IMR-90 (cell line): ENCODE measurements around the gene NINJ2. TPM values are rescaled to one million over a fixed set of nuclear protein-coding genes. Genes with fewer than 3 reads are reported as not detected.
A peak's percentile ranks its signal among the peaks of the same experiment; 100 is the strongest.

Experiments
- ATAC-seq: fragments of 200-7000 bp; cut with Tn5 transposase; 2 replicates; pipeline ENCODE4 v1.9.1; 2020; ENCODE audit warnings: low read depth, mild to moderate bottlenecking, moderate library complexity
- BruUV-seq: library from RNA; stranded (reverse); fragments of 400-500 nt; replicated peaks from 2 replicates; lab custom pipeline; 2021; lab: Mats Ljungman, UMichigan
- CTCF ChIA-PET: fragments of 300-600 bp; formaldehyde crosslinking; extraction: SDS; loops from one replicate; lab custom pipeline; 2021; ENCODE audit warnings: antibody characterized with exemption; lab: Yijun Ruan, JAX
- POLR2A ChIA-PET: fragments of 300-600 bp; sonication (Branson Sonifier 250); formaldehyde crosslinking; loops from one replicate; lab custom pipeline; 2022; ENCODE audit warnings: antibody characterized with exemption; ENCODE audit not compliant: unreplicated experiment; lab: Charles Lee
- DNase-seq: peaks from one replicate; pipeline ENCODE4 v3.0.0; 2013
- H2AFZ ChIP-seq: replicated peaks from 2 replicates; pipeline ENCODE3; 2013; ENCODE audit warnings: low read length, mild to moderate bottlenecking; ENCODE audit not compliant: poor library complexity
- H2AK5ac ChIP-seq: 2 replicates; pipeline ENCODE4 v1.6.1; 2013; ENCODE audit warnings: low read depth, low read length, inconsistent platforms
- H2AK9ac ChIP-seq: replicated peaks from 2 replicates; pipeline ENCODE3; 2013; ENCODE audit warnings: mild to moderate bottlenecking, low read depth, low read length, moderate library complexity; ENCODE audit not compliant: poor library complexity
- H2BK120ac ChIP-seq: 2 replicates; pipeline ENCODE4 v1.6.1; 2013; ENCODE audit warnings: low read depth, low read length, inconsistent platforms
- H2BK15ac ChIP-seq: 3 replicates; pipeline ENCODE4 v1.6.1; 2013; ENCODE audit warnings: low read depth, low read length, inconsistent platforms
- H2BK20ac ChIP-seq: 2 replicates; pipeline ENCODE4 v1.6.1; 2013; ENCODE audit warnings: low read depth, mild to moderate bottlenecking, inconsistent platforms, low read length, moderate library complexity
- H2BK5ac ChIP-seq: 2 replicates; pipeline ENCODE4 v1.6.1; 2013; ENCODE audit warnings: mild to moderate bottlenecking, low read depth, low read length, inconsistent platforms; ENCODE audit not compliant: poor library complexity, severe bottlenecking
- H3K14ac ChIP-seq: replicated peaks from 2 replicates; pipeline ENCODE4 v1.6.1; 2013; ENCODE audit warnings: low read depth, low read length, inconsistent platforms
- H3K18ac ChIP-seq: 2 replicates; pipeline ENCODE4 v1.6.1; 2013; ENCODE audit warnings: low read depth, low read length, control low read depth
- H3K23ac ChIP-seq: 2 replicates; pipeline ENCODE4 v1.6.1; 2013; ENCODE audit warnings: low read depth, low read length, inconsistent platforms
- H3K27ac ChIP-seq: 2 replicates; pipeline ENCODE4 v1.5.1; 2013; ENCODE audit warnings: mild to moderate bottlenecking, control low read depth, low read length; ENCODE audit not compliant: insufficient read depth
- H3K27me3 ChIP-seq: 2 replicates; pipeline ENCODE4 v1.6.1; 2013; ENCODE audit warnings: low read length; ENCODE audit not compliant: control insufficient read depth, insufficient read depth
- H3K36me3 ChIP-seq: 2 replicates; pipeline ENCODE4 v1.6.1; 2013; ENCODE audit warnings: low read length, mixed read lengths; ENCODE audit not compliant: control insufficient read depth, insufficient read depth
- H3K4ac ChIP-seq: 2 replicates; pipeline ENCODE4 v1.6.1; 2013; ENCODE audit warnings: low read depth, low read length, inconsistent platforms
- H3K4me1 ChIP-seq: 2 replicates; pipeline ENCODE4 v1.6.1; 2013; ENCODE audit warnings: low read length, mixed read lengths; ENCODE audit not compliant: control insufficient read depth, insufficient read depth
- H3K4me2 ChIP-seq: 2 replicates; pipeline ENCODE4 v1.6.1; 2013; ENCODE audit warnings: low read depth, mild to moderate bottlenecking, control low read depth, low read length, moderate library complexity
- H3K4me3 ChIP-seq: 2 replicates; pipeline ENCODE4 v1.5.1; 2013; ENCODE audit warnings: low read depth, mild to moderate bottlenecking, control low read depth, low read length, moderate library complexity; ENCODE audit not compliant: insufficient read depth
- H3K56ac ChIP-seq: 2 replicates; pipeline ENCODE4 v1.6.1; 2013; ENCODE audit warnings: low read length, inconsistent platforms; ENCODE audit not compliant: insufficient read depth; ENCODE audit errors: extremely low read depth
- H3K79me1 ChIP-seq, 2 experiments: 2 replicates each; pipeline ENCODE4 v1.6.1; 2013; ENCODE audit warnings: low read length in 2 of 2, inconsistent platforms in 1 of 2, low read depth in 1 of 2
- H3K9ac ChIP-seq: 2 replicates; pipeline ENCODE4 v1.6.1; 2013; ENCODE audit warnings: low read depth, low read length, control low read depth
- H3K9me1 ChIP-seq: 2 replicates; pipeline ENCODE4 v1.6.1; 2013; ENCODE audit warnings: low read length, inconsistent platforms; ENCODE audit not compliant: insufficient read depth
- H3K9me3 ChIP-seq: 2 replicates; pipeline ENCODE4 v1.6.1; 2013; ENCODE audit warnings: low read length; ENCODE audit not compliant: control insufficient read depth, insufficient read depth
- H4K20me1 ChIP-seq: 2 replicates; pipeline ENCODE4 v1.6.1; 2013; ENCODE audit warnings: low read length, inconsistent platforms; ENCODE audit not compliant: insufficient read depth
- H4K5ac ChIP-seq: 2 replicates; pipeline ENCODE4 v1.6.1; 2013; ENCODE audit warnings: mild to moderate bottlenecking, low read depth, low read length, control low read depth
- H4K8ac ChIP-seq, 2 experiments: 2 replicates each; pipeline ENCODE4 v1.6.1; 2013; ENCODE audit warnings: low read depth in 2 of 2, low read length in 2 of 2, control low read depth in 1 of 2, inconsistent platforms in 1 of 2
- H4K91ac ChIP-seq: 2 replicates; pipeline ENCODE4 v1.6.1; 2013; ENCODE audit warnings: low read depth, low read length, inconsistent platforms; ENCODE audit not compliant: insufficient read depth
- BHLHE40 ChIP-seq: fragments of 150-350 bp; IDR thresholded peaks from 2 replicates; pipeline ENCODE4 v1.6.1; 2016; ENCODE audit warnings: mild to moderate bottlenecking, low read depth, low read length
- NFE2L2 ChIP-seq: fragments of 150-350 bp; IDR thresholded peaks from 2 replicates; pipeline ENCODE4 v1.6.1; 2016; ENCODE audit warnings: low read depth, mild to moderate bottlenecking, low read length
- POLR2A ChIP-seq: IDR thresholded peaks from 2 replicates; pipeline ENCODE4 v1.6.1; 2012; ENCODE audit warnings: mild to moderate bottlenecking, low read depth, low read length
- WGBS, 2 experiments: methylation state at CpG; one replicate each; pipeline versions ENCODE4 v1.1.5 to v1.1.7; 2013; ENCODE audit warnings: missing lambda C conversion rate in 2 of 2; ENCODE audit not compliant: insufficient read length in 1 of 2; ENCODE audit errors: extremely low coverage in 2 of 2; 5-methylcytosine and 5-hydroxymethylcytosine counted together
- dilution Hi-C: fragments of 300-500 bp; cut with HindIII; formaldehyde crosslinking; loops from one replicate; pipeline ENCODE4 v1.14.3; 2018; ENCODE audit warnings: low sequenced_read_pairs; ENCODE audit not compliant: unreplicated experiment
- in situ Hi-C: fragments of 300-500 bp; cut with MboI; formaldehyde crosslinking; loops from 3 replicates; pipeline ENCODE4 v1.14.3; 2019; ENCODE audit warnings: low sequenced_read_pairs, inconsistent platforms, mixed read lengths
- intact Hi-C: fragments of 100-400 bp; cut with micrococcal nuclease; formaldehyde crosslinking; loops from 2 replicates; pipeline ENCODE4 v1.10.0; 2022
- polyA plus RNA-seq, 3 experiments: library from polyadenylated mRNA; depleted of rRNA; stranded (reverse); fragments of >200 nt; gene quantifications; 2 replicates each; pipeline ENCODE4 v1.2.3, GENCODE V29; 2012; ENCODE audit warnings: low replicate concordance in 1 of 3
- total RNA-seq: library from RNA; depleted of rRNA; stranded (reverse); fragments of >200 nt; gene quantifications from 2 replicates; pipeline ENCODE4 v1.2.3, GENCODE V29; 2012

NINJ2 gene
- total and polyA plus RNA-seq, 2 of the 4 experiments (the other 2 are of a cell fraction): not detected

- BruUV-seq: no TSS peak
- Histone ChIP-seq H2BK5ac (no peak overlapping the region), H2AFZ (no peak overlapping the region), H3K56ac (no peak overlapping the region), H3K27ac (no peak overlapping the region), H3K4me2 (no peak overlapping the region), H2BK120ac (no peak overlapping the region), H3K4me1 (peaks cover 4% of the 10 kb centered on the region; the same call in 1 of the 2 replicates), H4K20me1 (no peaks in the 10 kb centered on the region), H3K79me1 (no peaks in the 10 kb centered on the region), H3K9me3 (peaks cover 3% of the 10 kb centered on the region; the same call in 1 of the 2 replicates), H3K4me3 (no peak overlapping the region), H2BK20ac (no peak overlapping the region), H2AK9ac (peak overlapping the region; percentile 66), H4K91ac (no peak overlapping the region), H3K23ac (no peak overlapping the region), H3K36me3 (no peaks in the 10 kb centered on the region), H2BK15ac (no peak overlapping the region), H3K14ac (no peak overlapping the region), H3K9me1 (no peaks in the 10 kb centered on the region), H3K18ac (no peak overlapping the region), H3K4ac (no peak overlapping the region), H3K9ac (no peak overlapping the region), H4K5ac (no peak overlapping the region), H3K27me3 (peaks cover 42% of the 10 kb centered on the region), H4K8ac (no peak overlapping the region), H2AK5ac (no peak overlapping the region)
- in situ Hi-C loops (no loop called here), intact Hi-C loops (no loop called here), dilution Hi-C loops (no loop called here)
- no peak for TF ChIP-seq POLR2A
- peak; percentile 56; the same call in 1 of the 2 replicates for TF ChIP-seq BHLHE40
- TF ChIP-seq NFE2L2: peak; percentile 51; the same call in 1 of the 2 replicates
- ChIA-PET POLR2A (no interaction called here), CTCF (no interaction called here)
- no CpG with 5 or more reads among the region's 9 CpGs for WGBS, 2 experiments
- peak; percentile 91 for ATAC-seq
- DNase-seq: peak; percentile 64
Observed at GRCh38 chr12:532908-533565, 130.2 kb downstream of the NINJ2 start.
